ENCODE results near the gene PYGM. TPM values are rescaled to one million over a fixed set of nuclear protein-coding genes. Genes with fewer than 3 reads are reported as not detected.
A peak's percentile ranks its signal among the peaks of the same experiment; 100 is the strongest.

The PYGM gene
- total and polyA plus RNA-seq, 2 donors: 1.0 to 3.5 TPM

DNA sequence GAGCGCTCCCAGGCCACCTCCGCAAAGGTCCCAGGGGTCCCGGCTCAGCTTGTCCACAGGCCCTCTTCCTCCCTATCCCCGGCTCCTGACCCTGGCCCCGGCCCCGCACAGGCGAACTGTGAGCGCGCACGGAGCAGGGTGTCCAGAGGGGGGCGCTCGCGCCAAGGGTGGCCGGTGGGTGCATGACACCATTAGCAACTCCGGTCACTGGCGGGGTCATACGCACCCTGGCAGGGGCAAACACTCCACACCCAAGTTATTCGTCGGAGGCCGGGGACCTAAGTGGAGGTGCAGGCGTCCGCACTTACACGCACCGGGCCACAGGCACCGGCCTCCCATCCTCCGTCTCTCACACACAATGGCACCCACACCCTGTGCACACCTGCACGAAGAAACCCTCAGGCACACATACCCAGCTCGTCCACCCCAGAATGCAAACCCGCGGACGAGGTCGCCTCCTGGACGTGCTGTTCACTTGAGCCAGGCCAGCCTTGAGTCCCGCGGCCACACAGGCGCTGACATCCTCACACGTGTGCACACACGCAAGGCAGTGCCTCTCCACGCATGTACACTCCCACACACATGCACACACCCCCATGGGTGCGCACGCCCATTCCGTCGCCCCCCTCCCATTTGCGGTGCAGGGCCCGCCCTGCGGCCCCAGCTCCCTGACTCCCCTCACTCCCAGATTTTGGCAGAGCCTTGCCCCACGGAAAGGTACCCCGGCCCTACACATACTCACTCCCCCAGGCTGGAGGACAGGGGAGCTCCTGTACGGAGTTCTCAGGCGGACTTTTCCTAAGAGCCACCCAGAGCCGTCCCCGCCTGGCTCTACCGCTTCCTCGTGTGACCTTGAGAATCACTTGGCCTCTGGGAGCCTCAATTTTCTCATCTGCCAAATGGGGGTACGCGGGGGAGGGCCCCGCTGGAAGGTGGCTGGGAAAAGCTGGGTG, 15.9 kb downstream of the PYGM start, which contains the start of gene RASGRP2:
Gene RASGRP2, minus strand, starts transcription at position 552 of the 953 bp plus-strand sequence. CDS start 1,276 bp downstream, outside the sequence.
- Histone ChIP-seq H3K4me1 (ENCODE audit: control insufficient read depth in 2 of 2, insufficient read depth in 2 of 2, low read length in 2 of 2) (peaks cover 18 to 56% of the 10 kb centered on the region in 2 donors), H3K36me3 (ENCODE audit: control insufficient read depth in 2 of 2, insufficient read depth in 2 of 2, low read length in 1 of 2) (peaks cover 10 to 22% of the 10 kb centered on the region in 2 donors), H3K27ac (ENCODE audit: low read depth in 1 of 2, low read length in 1 of 2) (peak within 1 kb of the TSS; percentile 96 to 98), H3K9me3 (ENCODE audit: control insufficient read depth in 2 of 2, insufficient read depth in 1 of 2, low read length in 1 of 2) (peaks cover 0 to 7% of the 10 kb centered on the region in 2 donors), H3K4me3 (ENCODE audit: low read length in 2 of 2) (peak within 1 kb of the TSS; percentile 80 to 84), H3K27me3 (ENCODE audit: control insufficient read depth in 2 of 2, insufficient read depth in 1 of 2, low read length in 1 of 2) (peaks cover 0 to 36% of the 10 kb centered on the region in 2 donors)
- under 1% methylated on average over 57 of the region's 57 CpGs for WGBS
- peak; percentile 49 to 85 (median 69) for DNase-seq (ENCODE audit: low read depth in 6 of 9, low spot score in 9 of 9)

DNA sequence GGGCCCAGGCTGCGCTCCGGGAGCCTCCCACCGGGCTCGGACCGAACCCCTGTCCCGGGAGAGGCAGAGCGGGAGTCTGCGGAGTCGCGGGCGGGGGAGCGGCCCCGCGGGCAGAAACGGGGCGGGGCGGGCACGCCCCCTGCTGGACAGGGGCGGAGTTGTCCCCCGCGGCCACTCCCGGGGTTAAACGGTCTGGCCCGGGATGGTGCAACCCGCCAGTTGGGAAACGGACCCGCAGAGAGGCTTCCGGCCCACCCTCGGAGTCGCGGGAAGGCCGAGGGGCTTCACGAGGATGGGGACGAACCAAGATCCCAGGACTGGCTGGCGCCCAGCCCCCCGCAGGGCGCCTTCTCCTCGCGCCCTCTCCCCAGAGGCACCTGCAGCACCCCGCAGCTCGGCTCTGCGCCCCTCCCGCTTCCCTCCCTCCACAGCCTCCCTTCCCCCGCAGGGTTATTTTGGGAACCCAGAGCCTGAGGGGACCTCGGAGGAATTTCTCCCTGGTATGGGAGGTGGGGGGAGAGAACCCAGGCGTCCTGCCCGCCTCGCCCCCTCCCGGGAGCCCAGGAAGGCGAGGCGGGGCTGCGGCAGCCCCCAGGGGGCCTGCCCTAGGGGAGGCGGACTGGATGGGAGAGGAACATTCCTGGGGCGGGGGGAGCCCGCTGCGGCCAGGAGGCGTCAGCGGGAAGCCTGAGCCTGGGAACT, 16.7 kb downstream of the PYGM start:
- peaks cover 10 to 22% of the 10 kb centered on the region in 2 donors for H3K36me3 ChIP-seq (ENCODE audit: control insufficient read depth in 2 of 2, insufficient read depth in 2 of 2, low read length in 1 of 2)

DNA sequence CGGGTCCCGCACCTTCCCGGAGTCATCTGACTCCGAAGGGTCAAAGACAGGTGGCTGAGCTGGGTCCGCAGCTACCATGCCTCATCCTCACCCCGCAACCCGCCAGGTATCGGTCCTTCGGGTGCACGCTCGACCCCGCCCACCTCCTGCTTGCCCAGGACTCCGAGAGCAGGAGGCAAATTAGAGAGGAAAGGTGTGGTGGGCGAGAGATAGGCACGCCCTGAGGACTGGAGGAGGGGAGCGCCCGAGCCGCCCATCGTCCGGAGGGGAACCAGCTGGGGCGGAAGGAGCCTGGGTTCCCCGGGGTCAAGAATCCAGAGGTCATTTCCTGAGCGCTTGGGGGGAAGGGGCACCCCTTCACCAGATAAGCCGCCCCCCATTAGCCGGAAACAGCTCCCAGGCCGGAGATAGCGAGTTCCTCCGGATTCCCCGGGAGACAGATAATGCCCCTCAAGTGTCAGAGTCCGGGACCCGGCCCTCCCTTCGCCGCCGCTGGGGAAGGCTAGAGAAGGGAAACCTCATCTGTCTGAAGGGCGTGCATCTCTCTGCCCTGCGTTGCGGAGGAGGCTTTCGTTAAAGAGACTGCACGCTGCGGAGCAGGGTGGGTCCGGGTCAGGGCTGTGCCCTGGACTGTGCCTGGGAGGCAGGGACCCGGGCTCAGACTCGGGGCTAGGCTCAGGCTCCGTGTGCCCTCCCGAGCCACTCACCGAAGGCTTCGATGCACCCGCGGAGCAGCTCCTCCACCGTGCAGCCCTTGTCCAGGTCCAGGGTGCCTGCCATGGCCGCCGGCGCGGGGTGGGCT, 17.5 kb downstream of the PYGM start:
- Histone ChIP-seq H3K9me3 (ENCODE audit: control insufficient read depth in 2 of 2, insufficient read depth in 1 of 2, low read length in 1 of 2) (peaks cover 0 to 7% of the 10 kb centered on the region in 2 donors), H3K27me3 (ENCODE audit: control insufficient read depth in 2 of 2, insufficient read depth in 1 of 2, low read length in 1 of 2) (peaks cover 0 to 36% of the 10 kb centered on the region in 2 donors), H3K36me3 (ENCODE audit: control insufficient read depth in 2 of 2, insufficient read depth in 2 of 2, low read length in 1 of 2) (peaks cover 10 to 23% of the 10 kb centered on the region in 2 donors), H3K4me3 (ENCODE audit: low read length in 2 of 2) (peak overlapping the region; percentile 61 to 84), H3K27ac (ENCODE audit: low read depth in 1 of 2, low read length in 1 of 2) (no peak overlapping the region), H3K4me1 (ENCODE audit: control insufficient read depth in 2 of 2, insufficient read depth in 2 of 2, low read length in 2 of 2) (peaks cover 18 to 52% of the 10 kb centered on the region in 2 donors)
- no peak for DNase-seq (ENCODE audit: low read depth in 6 of 9, low spot score in 9 of 9)
- 24% methylated on average over 54 of the region's 54 CpGs for WGBS

More for the DNA sequence above, 16.7 kb downstream of the PYGM start:
- peaks cover 0 to 36% of the 10 kb centered on the region in 2 donors for H3K27me3 ChIP-seq (ENCODE audit: control insufficient read depth in 2 of 2, insufficient read depth in 1 of 2, low read length in 1 of 2)
- peak in 7 of 9 donors; percentile 42 to 81 (median 60) for DNase-seq (ENCODE audit: low read depth in 6 of 9, low spot score in 9 of 9)
- H3K27ac ChIP-seq (ENCODE audit: low read depth in 1 of 2, low read length in 1 of 2): peak overlapping the region in 1 of 2 donors; percentile 91
- H3K4me1 ChIP-seq (ENCODE audit: control insufficient read depth in 2 of 2, insufficient read depth in 2 of 2, low read length in 2 of 2): peaks cover 18 to 54% of the 10 kb centered on the region in 2 donors
- peaks cover 0 to 7% of the 10 kb centered on the region in 2 donors for H3K9me3 ChIP-seq (ENCODE audit: control insufficient read depth in 2 of 2, insufficient read depth in 1 of 2, low read length in 1 of 2)
- peak overlapping the region; percentile 61 to 84 for H3K4me3 ChIP-seq (ENCODE audit: low read length in 2 of 2)
- under 1% methylated on average over 58 of the region's 58 CpGs for WGBS

DNA sequence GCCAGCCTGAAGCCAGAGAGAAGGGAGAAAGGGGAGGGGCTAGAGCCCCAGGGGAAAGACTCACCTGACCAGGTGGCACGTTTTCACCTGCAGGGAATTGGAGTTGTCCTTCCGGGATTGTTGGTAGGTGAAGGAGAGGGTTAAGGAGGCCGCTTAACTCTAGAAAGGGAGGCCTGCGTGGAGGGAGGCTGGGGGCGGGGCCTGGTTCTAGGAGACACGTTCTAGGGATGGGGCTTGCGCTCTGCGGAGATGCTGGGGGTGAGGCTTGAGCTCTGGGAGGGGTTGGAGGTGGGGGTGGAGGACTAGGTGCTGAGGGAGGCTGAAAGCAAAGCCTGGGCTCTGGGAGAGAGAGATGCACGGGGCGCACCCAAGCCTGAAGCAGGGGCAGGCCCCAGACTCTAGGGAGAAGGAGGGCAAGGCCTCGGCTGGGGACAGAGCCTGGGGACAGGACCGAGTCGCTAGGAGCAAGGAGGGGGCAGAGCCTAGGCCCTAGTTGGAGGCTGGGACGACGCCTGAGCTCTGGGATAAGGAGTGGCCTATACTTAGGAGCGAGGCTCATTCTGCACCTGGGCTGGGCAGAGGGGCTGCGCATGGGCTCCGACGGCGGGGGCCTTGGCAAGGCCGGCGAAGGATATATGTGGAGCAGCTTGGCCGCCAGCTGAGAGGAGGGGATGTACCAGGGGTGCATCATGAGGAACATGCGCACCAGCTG, 18.2 kb downstream of the PYGM start:
- peaks cover 17 to 30% of the 10 kb centered on the region in 2 donors for H3K36me3 ChIP-seq (ENCODE audit: control insufficient read depth in 2 of 2, insufficient read depth in 2 of 2, low read length in 1 of 2)
- H3K27me3 ChIP-seq (ENCODE audit: control insufficient read depth in 2 of 2, insufficient read depth in 1 of 2, low read length in 1 of 2): peaks cover 0 to 36% of the 10 kb centered on the region in 2 donors
- no peak for DNase-seq (ENCODE audit: low read depth in 6 of 9, low spot score in 9 of 9)
- H3K4me3 ChIP-seq (ENCODE audit: low read length in 2 of 2): no peak overlapping the region
- H3K27ac ChIP-seq (ENCODE audit: low read depth in 1 of 2, low read length in 1 of 2): no peak overlapping the region
- peaks cover 18 to 44% of the 10 kb centered on the region in 2 donors for H3K4me1 ChIP-seq (ENCODE audit: control insufficient read depth in 2 of 2, insufficient read depth in 2 of 2, low read length in 2 of 2)
- H3K9me3 ChIP-seq (ENCODE audit: control insufficient read depth in 2 of 2, insufficient read depth in 1 of 2, low read length in 1 of 2): peaks cover 0 to 7% of the 10 kb centered on the region in 2 donors
- WGBS: 94% methylated on average over 24 of the region's 24 CpGs

GRCh38 chr11:64739871-64740270, 19.9 kb downstream of the PYGM start:
- peaks cover 0 to 6% of the 10 kb centered on the region in 2 donors for H3K9me3 ChIP-seq (ENCODE audit: control insufficient read depth in 2 of 2, insufficient read depth in 1 of 2, low read length in 1 of 2)
- WGBS: 96% methylated on average over 12 of the region's 12 CpGs
- DNase-seq (ENCODE audit: low read depth in 6 of 9, low spot score in 9 of 9): no peak
- no peak overlapping the region for H3K27ac ChIP-seq (ENCODE audit: low read depth in 1 of 2, low read length in 1 of 2)
- peaks cover 0 to 33% of the 10 kb centered on the region in 2 donors for H3K27me3 ChIP-seq (ENCODE audit: control insufficient read depth in 2 of 2, insufficient read depth in 1 of 2, low read length in 1 of 2)
- H3K4me1 ChIP-seq (ENCODE audit: control insufficient read depth in 2 of 2, insufficient read depth in 2 of 2, low read length in 2 of 2): peaks cover 13 to 29% of the 10 kb centered on the region in 2 donors
- peaks cover 34 to 46% of the 10 kb centered on the region in 2 donors for H3K36me3 ChIP-seq (ENCODE audit: control insufficient read depth in 2 of 2, insufficient read depth in 2 of 2, low read length in 1 of 2)
- H3K4me3 ChIP-seq (ENCODE audit: low read length in 2 of 2): no peak overlapping the region

- 98% methylated on average over 15 of the region's 15 CpGs for WGBS
- no peak overlapping the region for H3K27ac ChIP-seq (ENCODE audit: low read depth in 1 of 2, low read length in 1 of 2)
- H3K9me3 ChIP-seq (ENCODE audit: control insufficient read depth in 2 of 2, insufficient read depth in 1 of 2, low read length in 1 of 2): peaks cover 0 to 6% of the 10 kb centered on the region in 2 donors
- DNase-seq (ENCODE audit: low read depth in 6 of 9, low spot score in 9 of 9): no peak
- peaks cover 0 to 6% of the 10 kb centered on the region in 2 donors for H3K27me3 ChIP-seq (ENCODE audit: control insufficient read depth in 2 of 2, insufficient read depth in 1 of 2, low read length in 1 of 2)
- H3K4me1 ChIP-seq (ENCODE audit: control insufficient read depth in 2 of 2, insufficient read depth in 2 of 2, low read length in 2 of 2): peaks cover 0 to 2% of the 10 kb centered on the region in 2 donors
- no peak overlapping the region for H3K4me3 ChIP-seq (ENCODE audit: low read length in 2 of 2)
- H3K36me3 ChIP-seq (ENCODE audit: control insufficient read depth in 2 of 2, insufficient read depth in 2 of 2, low read length in 1 of 2): peaks cover 41 to 60% of the 10 kb centered on the region in 2 donors
Measured at GRCh38 chr11:64736654-64737053, 23.1 kb downstream of the PYGM start.

DNA sequence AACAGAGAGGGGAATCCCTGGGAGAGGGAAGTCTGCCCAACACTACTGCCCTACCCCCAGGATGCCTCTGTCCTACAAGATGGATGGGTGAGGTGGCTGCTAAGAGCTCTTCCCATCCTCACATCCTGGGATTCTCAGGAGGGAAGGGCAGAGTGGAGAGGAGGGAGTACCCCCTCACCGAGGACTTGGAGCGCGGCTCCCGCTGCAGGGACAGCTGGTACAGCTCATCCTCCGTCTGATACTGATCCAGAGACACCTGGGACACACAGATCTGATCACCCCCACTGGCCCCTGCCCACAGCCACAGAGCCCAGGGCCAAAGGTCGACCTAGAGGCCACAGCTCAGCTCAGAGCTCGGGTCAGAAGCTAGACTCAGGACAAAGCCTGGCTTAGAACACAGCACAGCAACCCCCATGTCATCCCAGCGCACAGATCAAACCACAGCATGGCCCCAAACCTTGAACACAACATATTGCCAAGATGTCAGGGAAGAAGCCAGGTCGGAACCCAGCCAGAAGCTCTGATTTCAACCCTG, 24.0 kb downstream of the PYGM start:
- no peak for DNase-seq (ENCODE audit: low read depth in 6 of 9, low spot score in 9 of 9)
- Histone ChIP-seq H3K4me3 (ENCODE audit: low read length in 2 of 2) (no peak overlapping the region), H3K9me3 (ENCODE audit: control insufficient read depth in 2 of 2, insufficient read depth in 1 of 2, low read length in 1 of 2) (peaks cover 0 to 6% of the 10 kb centered on the region in 2 donors), H3K27me3 (ENCODE audit: control insufficient read depth in 2 of 2, insufficient read depth in 1 of 2, low read length in 1 of 2) (no peaks in the 10 kb centered on the region), H3K36me3 (ENCODE audit: control insufficient read depth in 2 of 2, insufficient read depth in 2 of 2, low read length in 1 of 2) (peaks cover 43 to 57% of the 10 kb centered on the region in 2 donors), H3K4me1 (ENCODE audit: control insufficient read depth in 2 of 2, insufficient read depth in 2 of 2, low read length in 2 of 2) (no peaks in the 10 kb centered on the region), H3K27ac (ENCODE audit: low read depth in 1 of 2, low read length in 1 of 2) (no peak overlapping the region)
- WGBS: 95% methylated on average over 9 of the region's 9 CpGs
